OCI-LY7 (cell line): Measurements from ENCODE around the gene PCDHA4. TPM values are rescaled to one million over a fixed set of nuclear protein-coding genes. Genes with fewer than 3 reads are reported as not detected.
"Not testable (repeated sequence)": the region's sequence is repeated elsewhere in the genome, so short reads cannot be mapped to it uniquely, and the experiment has no call there.

Experiments used
- BruUV-seq: library from RNA; stranded (reverse); fragments of 400-500 nt; replicated peaks from 2 replicates; lab custom pipeline; 2021; lab: Mats Ljungman, UMichigan
- CTCF ChIA-PET: fragments of 300-600 bp; sonication (Branson Sonifier 250); formaldehyde crosslinking; loops from one replicate; lab custom pipeline; 2022; ENCODE audit warnings: antibody characterized with exemption; ENCODE audit not compliant: unreplicated experiment; lab: Charles Lee
- POLR2A ChIA-PET: fragments of 300-600 bp; sonication (Branson Sonifier 250); formaldehyde crosslinking; loops from one replicate; lab custom pipeline; 2022; ENCODE audit warnings: antibody characterized with exemption; lab: Charles Lee
- DNase-seq: peaks from one replicate; pipeline ENCODE4 v3.0.0-alpha.2; 2015; ENCODE audit warnings: low spot score
- H2AFZ ChIP-seq: fragments of 200-600 bp; sonication (generic), shearing (Covaris generic); 2 replicates; pipeline ENCODE4 v1.6.1; 2014; ENCODE audit warnings: mild to moderate bottlenecking, antibody characterized with exemption, low read length, moderate library complexity
- H3K27ac ChIP-seq: fragments of 200-600 bp; sonication (generic); 2 replicates; pipeline ENCODE4 v1.5.1; 2014; ENCODE audit warnings: mixed run types, low read depth, mild to moderate bottlenecking, moderate library complexity, low read length, inconsistent platforms; ENCODE audit not compliant: poor library complexity, severe bottlenecking
- H3K36me3 ChIP-seq: fragments of 200-600 bp; sonication (generic); 2 replicates; pipeline ENCODE4 v1.6.1; 2014; ENCODE audit warnings: mild to moderate bottlenecking, antibody characterized with exemption, low read length, moderate library complexity, mixed read lengths; ENCODE audit not compliant: insufficient read depth
- H3K4me1 ChIP-seq: fragments of 200-600 bp; sonication (generic); 2 replicates; pipeline ENCODE4 v1.5.1; 2014; ENCODE audit warnings: mild to moderate bottlenecking, low read length; ENCODE audit not compliant: insufficient read depth, poor library complexity, severe bottlenecking
- H3K4me2 ChIP-seq: fragments of 200-600 bp; sonication (generic); 2 replicates; pipeline ENCODE4 v1.6.1; 2014; ENCODE audit warnings: mild to moderate bottlenecking, low read length
- H3K4me3 ChIP-seq: fragments of 200-600 bp; sonication (generic); 2 replicates; pipeline ENCODE4 v1.5.1; 2014; ENCODE audit warnings: mild to moderate bottlenecking, low read depth, low read length; ENCODE audit not compliant: poor library complexity, severe bottlenecking
- H3K79me2 ChIP-seq: fragments of 200-600 bp; sonication (generic); 2 replicates; pipeline ENCODE4 v1.6.1; 2016; ENCODE audit warnings: low read depth, mild to moderate bottlenecking, low read length, moderate library complexity, mixed read lengths; ENCODE audit not compliant: insufficient read depth
- H3K9me2 ChIP-seq: fragments of 200-600 bp; sonication (generic); 2 replicates; pipeline ENCODE4 v1.6.1; 2016; ENCODE audit warnings: mild to moderate bottlenecking, low read length, mixed read lengths; ENCODE audit not compliant: insufficient read depth
- H3K9me3 ChIP-seq: fragments of 200-600 bp; sonication (generic); 2 replicates; pipeline ENCODE4 v1.6.1; 2014; ENCODE audit warnings: mild to moderate bottlenecking, mixed run types, low read length, mixed read lengths
- H4K20me1 ChIP-seq: fragments of 200-600 bp; sonication (generic); 2 replicates; pipeline ENCODE4 v1.6.1; 2014; ENCODE audit warnings: mild to moderate bottlenecking, antibody characterized with exemption, low read length, moderate library complexity, mixed read lengths; ENCODE audit not compliant: insufficient read depth
- CTCF ChIP-seq: fragments of 200-600 bp; sonication (generic); conservative IDR thresholded peaks from 2 replicates; pipeline ENCODE4 v1.5.1; 2014; ENCODE audit warnings: mild to moderate bottlenecking, antibody characterized with exemption, low read length, moderate library complexity, mixed read lengths
- EZH2phosphoT487 ChIP-seq: fragments of 200-600 bp; sonication (generic); IDR thresholded peaks from 2 replicates; pipeline ENCODE4 v1.6.1; 2018; ENCODE audit warnings: low read depth, borderline replicate concordance, mild to moderate bottlenecking, mixed run types, antibody characterized with exemption, low read length, moderate library complexity, mixed read lengths
- intact Hi-C: fragments of 100-400 bp; cut with micrococcal nuclease; formaldehyde crosslinking; loops from one replicate; pipeline ENCODE4 v1.10.0; 2022; ENCODE audit not compliant: unreplicated experiment
- total RNA-seq, 2 experiments: library from RNA; depleted of rRNA in 1 of 2; stranded (reverse); fragments of >200 nt in 1 of 2; shearing (Covaris generic) in 1 of 2; gene quantifications; 2 replicates each; pipeline ENCODE4 v1.2.3, GENCODE V29; 2014 to 2022

Gene PCDHA4
- total RNA-seq, 2 experiments from 2014 or later: not detected

- ChIA-PET CTCF (no interaction called here), POLR2A (no interaction called here)
- no TSS peak for BruUV-seq
- H4K20me1 ChIP-seq: no peaks in the 10 kb centered on the region
- H3K4me1 ChIP-seq: no peaks in the 10 kb centered on the region
- DNase-seq: peak; percentile 52
- no peak within 1 kb of the TSS for H3K27ac ChIP-seq
- no peaks in the 10 kb centered on the region for H3K9me3 ChIP-seq
- no peaks in the 10 kb centered on the region for H3K9me2 ChIP-seq
- no peak within 1 kb of the TSS for H3K4me3 ChIP-seq
- no peak within 1 kb of the TSS for H3K4me2 ChIP-seq
- no peaks in the 10 kb centered on the region for H3K79me2 ChIP-seq
- H3K36me3 ChIP-seq: no peaks in the 10 kb centered on the region
- TF ChIP-seq EZH2phosphoT487: no peak
- TF ChIP-seq CTCF: peak; percentile 93
- H2AFZ ChIP-seq: no peak within 1 kb of the TSS
- intact Hi-C loops: no loop called here
These were observed 14.8 kb downstream of the PCDHA4 start, which contains the start of gene PCDHA5 for GRCh38 chr5:140821375-140822280. TSS of gene PCDHA5 (plus strand) at chr5:140821613.

GRCh38 chr5:140822281-140822629, 15.4 kb downstream of the PCDHA4 start:
- no TSS peak for BruUV-seq
- Histone ChIP-seq H2AFZ (no peak overlapping the region), H3K4me3 (no peak overlapping the region), H4K20me1 (no peaks in the 10 kb centered on the region), H3K27ac (no peak overlapping the region), H3K4me2 (no peak overlapping the region), H3K9me3 (no peaks in the 10 kb centered on the region), H3K4me1 (no peaks in the 10 kb centered on the region), H3K9me2 (no peaks in the 10 kb centered on the region), H3K79me2 (no peaks in the 10 kb centered on the region), H3K36me3 (no peaks in the 10 kb centered on the region)
- POLR2A ChIA-PET: no interaction called here
- TF ChIP-seq CTCF (peak; percentile 55), EZH2phosphoT487 (no peak)
- intact Hi-C loops: no loop called here
- DNase-seq: no peak
- CTCF ChIA-PET: no interaction called here

- H3K4me3 ChIP-seq, H3K36me3 ChIP-seq, H3K9me3 ChIP-seq, BruUV-seq, H3K4me2 ChIP-seq, CTCF ChIA-PET, H3K27ac ChIP-seq, intact Hi-C loops, H3K79me2 ChIP-seq, H3K4me1 ChIP-seq, POLR2A ChIA-PET, H2AFZ ChIP-seq, H4K20me1 ChIP-seq, H3K9me2 ChIP-seq, DNase-seq: not testable (repeated sequence)
These were observed 16.1 kb downstream of the PCDHA4 start for GRCh38 chr5:140822969-140823368.
